Activated naive CD4-positive, alpha-beta T cell treated with anti-CD3 and anti-CD28 coated beads, Interleukin-2, amount 50 U/mL, for 24 hours (primary cell): ENCODE data around the gene LRRC2.

ENCODE experiments used
- H3K27ac Mint-ChIP-seq: one replicate; pipeline ENCODE4 v1.8.0; 2021; ENCODE audit warnings: mild to moderate bottlenecking, mixed read lengths
- H3K27me3 Mint-ChIP-seq: one replicate; pipeline ENCODE4 v1.8.0; 2021; ENCODE audit warnings: mixed read lengths
- H3K36me3 Mint-ChIP-seq: one replicate; pipeline ENCODE4 v1.8.0; 2021; ENCODE audit warnings: mixed read lengths
- H3K4me1 Mint-ChIP-seq: one replicate; pipeline ENCODE4 v1.8.0; 2021; ENCODE audit warnings: mixed read lengths
- H3K4me3 Mint-ChIP-seq: one replicate; pipeline ENCODE4 v1.8.0; 2021; ENCODE audit warnings: mild to moderate bottlenecking, mixed read lengths
- H3K9me3 Mint-ChIP-seq: one replicate; pipeline ENCODE4 v1.8.0; 2021; ENCODE audit warnings: mixed read lengths

The LRRC2 gene

GRCh38 chr3:46566040-46566641, at the start of gene LRRC2:
LRRC2 (minus strand) TSS chr3:46566302; CDS start chr3:46551591, 14,711 bp downstream.
- Mint-ChIP-seq H3K27me3 (peaks cover 9% of the 10 kb centered on the region), H3K27ac (no peak within 1 kb of the TSS), H3K4me1 (peaks cover 13% of the 10 kb centered on the region), H3K36me3 (no peaks in the 10 kb centered on the region), H3K9me3 (no peaks in the 10 kb centered on the region), H3K4me3 (peak within 1 kb of the TSS; percentile 73)

- Mint-ChIP-seq H3K27ac (no peak overlapping the region), H3K9me3 (no peaks in the 10 kb centered on the region), H3K4me3 (no peak overlapping the region), H3K36me3 (no peaks in the 10 kb centered on the region), H3K4me1 (no peaks in the 10 kb centered on the region), H3K27me3 (peaks cover 5% of the 10 kb centered on the region)
Measured at GRCh38 chr3:46615050-46615775, 49.1 kb upstream of the LRRC2 start.

GRCh38 chr3:46614431-46614830, 48.3 kb upstream of the LRRC2 start:
- no peaks in the 10 kb centered on the region for H3K4me1 Mint-ChIP-seq
- no peaks in the 10 kb centered on the region for H3K36me3 Mint-ChIP-seq
- H3K4me3 Mint-ChIP-seq: no peak overlapping the region
- peaks cover 5% of the 10 kb centered on the region for H3K27me3 Mint-ChIP-seq
- H3K27ac Mint-ChIP-seq: no peak overlapping the region
- H3K9me3 Mint-ChIP-seq: no peaks in the 10 kb centered on the region

GRCh38 chr3:46613313-46614005, 47.4 kb upstream of the LRRC2 start:
- Mint-ChIP-seq H3K27me3 (peaks cover 3% of the 10 kb centered on the region), H3K9me3 (no peaks in the 10 kb centered on the region), H3K36me3 (no peaks in the 10 kb centered on the region), H3K4me3 (no peak overlapping the region), H3K27ac (no peak overlapping the region), H3K4me1 (no peaks in the 10 kb centered on the region)

- H3K27me3 Mint-ChIP-seq: peaks cover 3% of the 10 kb centered on the region
- H3K4me3 Mint-ChIP-seq: no peak within 1 kb of the TSS
- H3K27ac Mint-ChIP-seq: no peak within 1 kb of the TSS
- H3K9me3 Mint-ChIP-seq: no peaks in the 10 kb centered on the region
- H3K36me3 Mint-ChIP-seq: no peaks in the 10 kb centered on the region
- no peaks in the 10 kb centered on the region for H3K4me1 Mint-ChIP-seq
Measured at GRCh38 chr3:46612324-46612723, 46.2 kb upstream of the LRRC2 start, which contains the start of gene FAM240A. FAM240A (plus strand) TSS chr3:46612525; CDS start chr3:46612684, 159 bp downstream.

GRCh38 chr3:46609944-46610722, 44.0 kb upstream of the LRRC2 start:
- no peaks in the 10 kb centered on the region for H3K4me1 Mint-ChIP-seq
- no peaks in the 10 kb centered on the region for H3K36me3 Mint-ChIP-seq
- no peak overlapping the region for H3K27ac Mint-ChIP-seq
- H3K9me3 Mint-ChIP-seq: no peaks in the 10 kb centered on the region
- H3K27me3 Mint-ChIP-seq: no peaks in the 10 kb centered on the region
- H3K4me3 Mint-ChIP-seq: no peak overlapping the region

- Mint-ChIP-seq H3K36me3 (no peaks in the 10 kb centered on the region), H3K4me3 (no peak overlapping the region), H3K4me1 (no peaks in the 10 kb centered on the region), H3K27ac (no peak overlapping the region), H3K9me3 (no peaks in the 10 kb centered on the region), H3K27me3 (no peaks in the 10 kb centered on the region)
Measured at GRCh38 chr3:46609212-46609721, 43.2 kb upstream of the LRRC2 start.

- Mint-ChIP-seq H3K27ac (no peak overlapping the region), H3K36me3 (no peaks in the 10 kb centered on the region), H3K4me3 (no peak overlapping the region), H3K9me3 (no peaks in the 10 kb centered on the region), H3K27me3 (no peaks in the 10 kb centered on the region), H3K4me1 (no peaks in the 10 kb centered on the region)
Measured at GRCh38 chr3:46607603-46608028, 41.5 kb upstream of the LRRC2 start.

GRCh38 chr3:46604127-46604526, 38.0 kb upstream of the LRRC2 start:
- no peaks in the 10 kb centered on the region for H3K9me3 Mint-ChIP-seq
- H3K27me3 Mint-ChIP-seq: no peaks in the 10 kb centered on the region
- no peaks in the 10 kb centered on the region for H3K36me3 Mint-ChIP-seq
- no peaks in the 10 kb centered on the region for H3K4me1 Mint-ChIP-seq
- H3K27ac Mint-ChIP-seq: no peak overlapping the region
- no peak overlapping the region for H3K4me3 Mint-ChIP-seq

- H3K36me3 Mint-ChIP-seq: no peaks in the 10 kb centered on the region
- no peaks in the 10 kb centered on the region for H3K9me3 Mint-ChIP-seq
- H3K4me1 Mint-ChIP-seq: no peaks in the 10 kb centered on the region
- H3K27ac Mint-ChIP-seq: no peak overlapping the region
- H3K4me3 Mint-ChIP-seq: no peak overlapping the region
- no peaks in the 10 kb centered on the region for H3K27me3 Mint-ChIP-seq
Measured at GRCh38 chr3:46603446-46604046, 37.4 kb upstream of the LRRC2 start.

GRCh38 chr3:46599590-46599989, 33.5 kb upstream of the LRRC2 start:
- Mint-ChIP-seq H3K4me3 (no peak overlapping the region), H3K4me1 (no peaks in the 10 kb centered on the region), H3K27ac (peak overlapping the region; percentile 9), H3K36me3 (no peaks in the 10 kb centered on the region), H3K9me3 (no peaks in the 10 kb centered on the region), H3K27me3 (no peaks in the 10 kb centered on the region)

GRCh38 chr3:46595819-46596314, 29.8 kb upstream of the LRRC2 start:
- no peaks in the 10 kb centered on the region for H3K36me3 Mint-ChIP-seq
- no peak overlapping the region for H3K4me3 Mint-ChIP-seq
- H3K4me1 Mint-ChIP-seq: no peaks in the 10 kb centered on the region
- H3K9me3 Mint-ChIP-seq: no peaks in the 10 kb centered on the region
- H3K27ac Mint-ChIP-seq: no peak overlapping the region
- no peaks in the 10 kb centered on the region for H3K27me3 Mint-ChIP-seq

- Mint-ChIP-seq H3K4me1 (no peaks in the 10 kb centered on the region), H3K27me3 (no peaks in the 10 kb centered on the region), H3K27ac (no peak overlapping the region), H3K4me3 (no peak overlapping the region), H3K9me3 (no peaks in the 10 kb centered on the region), H3K36me3 (no peaks in the 10 kb centered on the region)
Measured at GRCh38 chr3:46594723-46595122, 28.6 kb upstream of the LRRC2 start.

- H3K36me3 Mint-ChIP-seq: no peaks in the 10 kb centered on the region
- H3K4me1 Mint-ChIP-seq: no peaks in the 10 kb centered on the region
- H3K9me3 Mint-ChIP-seq: no peaks in the 10 kb centered on the region
- H3K27me3 Mint-ChIP-seq: no peaks in the 10 kb centered on the region
- no peak overlapping the region for H3K4me3 Mint-ChIP-seq
- H3K27ac Mint-ChIP-seq: no peak overlapping the region
Measured at GRCh38 chr3:46593979-46594378, 27.9 kb upstream of the LRRC2 start.
